ENCODE results near the gene PSMB10. TPM values are rescaled to one million over a fixed set of nuclear protein-coding genes. Genes with fewer than 3 reads are reported as not detected.

The PSMB10 gene
- total and polyA plus RNA-seq, 2 of the 8 experiments (the other 6 are each of a cell fraction or from before 2014, with no cell fraction given), result 32.1 to 61.9 TPM

DNA sequence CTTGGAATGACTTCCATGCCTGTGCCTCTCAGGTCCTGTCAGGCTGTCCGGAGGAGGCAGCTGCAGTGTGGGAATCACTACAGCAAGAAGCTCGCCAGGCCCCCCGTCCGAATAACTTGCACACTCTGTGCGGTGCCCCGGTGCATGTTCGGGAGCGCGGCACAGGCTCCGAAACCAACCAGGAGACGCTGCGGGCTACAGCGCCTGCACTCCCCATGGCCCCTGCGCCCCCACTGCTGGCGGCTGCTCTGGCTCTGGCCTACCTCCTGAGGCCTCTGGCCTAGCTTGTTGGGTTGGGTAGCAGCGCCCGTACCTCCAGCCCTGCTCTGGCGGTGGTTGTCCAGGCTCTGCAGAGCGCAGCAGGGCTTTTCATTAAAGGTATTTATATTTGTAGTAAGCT, 50.7 kb downstream of the PSMB10 start:
- Histone ChIP-seq H3K27ac (ENCODE audit: low read depth, low read length) (no peak overlapping the region; the same call in 1 of the 2 replicates), H3K4me2 (ENCODE audit: insufficient read depth in 1 of 2, low read depth in 2 of 2, low read length in 2 of 2) (peak overlapping the region; percentile 6 to 18; a peak in 3 of 4 replicates), H3K14ac (ENCODE audit: insufficient read length) (no peak overlapping the region), H3K4me1 (replicated peaks in 1 of 4; ENCODE audit: control insufficient read depth in 3 of 4, insufficient read depth in 4 of 4, low read length in 3 of 4) (peaks cover 5 to 15% (median 11%) of the 10 kb centered on the region in 4 experiments), H3K79me2 (ENCODE audit: control insufficient read depth in 1 of 2, insufficient read depth in 2 of 2, low read length in 2 of 2) (no peaks in the 10 kb centered on the region), H2BK15ac (ENCODE audit: low read length) (no peak overlapping the region; the same call in 1 of the 2 replicates), H3K18ac (ENCODE audit: extremely low read depth, low read length) (no peak overlapping the region), H2AK5ac (ENCODE audit: low read depth, low read length) (no peak overlapping the region), H2AFZ (ENCODE audit: low read length) (no peak overlapping the region), H3K4me3 (ENCODE audit: extremely low read depth in 1 of 4, insufficient read depth in 2 of 4, low read depth in 3 of 4, low read length in 4 of 4) (no peak overlapping the region), H3K9ac (replicated peaks in 1 of 4; ENCODE audit: extremely low read depth in 1 of 4, low read depth in 3 of 4, low read length in 3 of 4) (no peak overlapping the region), H3K79me1 (ENCODE audit: low read depth, low read length) (no peaks in the 10 kb centered on the region), H3K4ac (replicated peaks; ENCODE audit: insufficient read length, low read depth, low read length) (no peak overlapping the region), H3K56ac (replicated peaks; ENCODE audit: insufficient read length, low read depth, low read length) (no peak overlapping the region), H4K20me1 (replicated peaks in 1 of 2; ENCODE audit: control insufficient read depth in 1 of 2, insufficient read depth in 2 of 2, low read length in 2 of 2) (peaks cover 9 to 14% of the 10 kb centered on the region in 2 experiments), H3K23ac (ENCODE audit: insufficient read length) (no peak overlapping the region), H3K9me3 (ENCODE audit: insufficient read depth in 2 of 2, low read depth in 1 of 2, low read length in 1 of 2) (no peaks in the 10 kb centered on the region), H2BK120ac (replicated peaks; ENCODE audit: low read depth, low read length) (no peak overlapping the region), H4K8ac (ENCODE audit: extremely low read depth, insufficient read depth, low read length) (no peak overlapping the region; the same call in 1 of the 2 replicates), H4K5ac (ENCODE audit: insufficient read length, low read depth, low read length) (no peak overlapping the region), H2BK12ac (ENCODE audit: low read depth, low read length) (no peak overlapping the region), H2BK20ac (ENCODE audit: low read length) (no peak overlapping the region), H2BK5ac (ENCODE audit: low read depth, low read length) (no peak overlapping the region), H3K27me3 (replicated peaks in 1 of 4; ENCODE audit: control insufficient read depth in 3 of 4, extremely low read depth in 1 of 4, insufficient read depth in 3 of 4, low read length in 3 of 4) (no peaks in the 10 kb centered on the region), H3K23me2 (ENCODE audit: low read depth, low read length) (0 out of 2 replicates have a peak, but pooled peaks cover 2% of the 10 kb centered on the region), H4K91ac (replicated peaks; ENCODE audit: insufficient read length, low read length) (no peak overlapping the region), H3K36me3 (ENCODE audit: control insufficient read depth in 2 of 4, insufficient read depth in 4 of 4, low read length in 3 of 4) (peaks cover 14 to 22% (median 16%) of the 10 kb centered on the region in 4 experiments)
- DNase-seq (ENCODE audit: low read depth in 1 of 2, low spot score in 2 of 2), result no peak
- no peak for FAIRE-seq
- WGBS, 2 experiments (ENCODE audit: extremely low coverage in 1 of 2, insufficient coverage in 1 of 2, insufficient read length in 1 of 2, insufficient replicate concordance in 2 of 2, low coverage in 1 of 2, low lambda C conversion rate in 2 of 2, missing lambda C conversion rate in 1 of 2), result 87% methylated on average over 17 of the region's 19 CpGs; no CpG with 5 or more reads in 1 of the 2 experiments
- ChIA-PET CTCF (ENCODE audit: partially characterized antibody) (interaction anchor here (0.9 to 21.8 kb wide), 10 partner anchors 19 to 218 kb away, joined by 3 to 623 read pairs (median 4); partner anchors contain the start of genes CTRL, LCAT and PSMB10), POLR2A (ENCODE audit: partially characterized antibody) (interaction anchor here (0.7 to 6.3 kb wide), 15 partner anchors 7 to 137 kb away, joined by 3 to 45 read pairs (median 5); partner anchors contain the start of genes CTRL, DDX28, DUS2 and EDC4)
- TF ChIP-seq BRCA1 (IDR thresholded peaks at IDR 0.05; ENCODE audit: low read depth, low read length) (no peak), HDAC6 (IDR thresholded peaks at IDR 0.05; ENCODE audit: low read depth, low read length) (no peak)

All from H1 (cell line).